SJSA1 (cell line): ENCODE measurements around the gene THSD4. TPM values are rescaled to one million over a fixed set of nuclear protein-coding genes. Genes with fewer than 3 reads are reported as not detected.

Source experiments
- DNase-seq, 2 experiments: peaks; one replicate each; pipeline ENCODE4 v3.0.0-alpha.2; 2015 to 2020; ENCODE audit warnings: low spot score in 2 of 2, low read depth in 1 of 2
- H3K27ac ChIP-seq: fragments of 250-450 bp; sonication (Bioruptor Pico); 2 replicates; pipeline ENCODE4 v1.5.1; 2020; ENCODE audit warnings: mild to moderate bottlenecking, moderate library complexity
- H3K27me3 ChIP-seq: fragments of 250-450 bp; sonication (Bioruptor Pico); replicated peaks from 2 replicates; pipeline ENCODE4 v1.5.1; 2020; ENCODE audit warnings: mild to moderate bottlenecking, moderate library complexity
- H3K36me3 ChIP-seq: fragments of 250-450 bp; sonication (Bioruptor Pico); 2 replicates; pipeline ENCODE4 v1.5.1; 2020; ENCODE audit warnings: mild to moderate bottlenecking
- H3K4me1 ChIP-seq: fragments of 250-450 bp; sonication (Bioruptor Pico); replicated peaks from 2 replicates; pipeline ENCODE4 v1.6.1; 2021; ENCODE audit warnings: mild to moderate bottlenecking
- H3K4me3 ChIP-seq: fragments of 250-450 bp; sonication (Bioruptor Pico); 2 replicates; pipeline ENCODE4 v1.5.1; 2020; ENCODE audit warnings: mild to moderate bottlenecking
- H3K9me3 ChIP-seq: fragments of 250-450 bp; sonication (Bioruptor Pico); replicated peaks from 2 replicates; pipeline ENCODE4 v1.5.1; 2020; ENCODE audit warnings: mild to moderate bottlenecking
- total RNA-seq: library from RNA; depleted of rRNA; stranded (reverse); fragments of >200 nt; shearing (Covaris generic); gene quantifications from 2 replicates; pipeline ENCODE4 v1.2.3, GENCODE V29; 2014

Gene THSD4
- total RNA-seq, 1 experiment from 2014 or later, result 14.6 TPM

DNA sequence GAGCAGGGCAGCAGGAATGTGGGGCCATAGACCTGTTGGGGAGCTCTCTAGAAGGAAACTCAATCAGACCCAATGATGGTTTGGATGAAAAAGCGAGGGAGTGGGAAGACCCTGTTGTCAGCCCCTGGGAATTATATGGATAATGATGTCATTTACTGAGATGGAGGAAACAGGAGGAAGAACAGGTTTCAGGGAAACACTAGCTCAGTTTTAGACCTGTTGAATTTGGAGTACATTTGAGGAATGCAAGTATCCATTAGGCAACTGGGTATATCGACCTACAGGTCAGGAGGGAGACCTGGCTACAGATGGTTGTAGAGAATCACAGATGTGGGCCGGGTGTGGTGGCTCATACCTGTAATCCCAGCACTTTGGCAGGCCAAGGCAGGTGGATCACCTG, 428.1 kb downstream of the THSD4 start:
- no peaks in the 10 kb centered on the region for H3K9me3 ChIP-seq
- DNase-seq, result no peak
- H3K4me1 ChIP-seq, result peaks cover 9% of the 10 kb centered on the region
- H3K4me3 ChIP-seq, result no peak overlapping the region
- H3K27ac ChIP-seq, result no peak overlapping the region
- H3K27me3 ChIP-seq, result no peaks in the 10 kb centered on the region
- no peaks in the 10 kb centered on the region for H3K36me3 ChIP-seq

DNA sequence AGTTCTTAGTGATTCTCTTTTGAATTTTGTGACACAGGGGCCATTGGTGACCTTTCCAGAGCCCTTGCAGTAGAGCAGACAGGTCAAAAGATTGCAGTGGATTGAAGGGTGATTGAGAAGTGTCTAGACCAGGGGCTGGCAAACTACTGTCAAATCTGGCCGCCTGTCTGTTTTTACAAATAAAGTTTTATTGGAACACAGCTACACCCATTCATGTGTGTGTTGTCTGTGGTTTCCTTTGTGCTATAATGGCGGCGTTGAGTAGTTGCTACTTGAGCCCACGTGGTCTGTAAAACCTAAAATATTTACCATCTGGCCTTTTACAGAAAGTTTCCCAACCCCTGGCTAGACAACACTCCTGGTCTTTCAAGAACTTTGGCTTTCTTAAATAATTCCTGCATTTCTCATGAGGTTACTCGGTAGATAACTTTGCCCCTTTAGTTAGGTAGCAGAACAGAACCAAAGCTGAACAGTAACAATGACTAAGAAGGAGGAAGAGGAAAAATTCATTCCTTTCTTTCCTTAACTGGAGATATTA, 430.0 kb downstream of the THSD4 start:
- H3K9me3 ChIP-seq, result no peaks in the 10 kb centered on the region
- no peak for DNase-seq
- peaks cover 26% of the 10 kb centered on the region for H3K4me1 ChIP-seq
- H3K4me3 ChIP-seq, result no peak overlapping the region
- H3K36me3 ChIP-seq, result no peaks in the 10 kb centered on the region
- no peak overlapping the region for H3K27ac ChIP-seq
- no peaks in the 10 kb centered on the region for H3K27me3 ChIP-seq

DNA sequence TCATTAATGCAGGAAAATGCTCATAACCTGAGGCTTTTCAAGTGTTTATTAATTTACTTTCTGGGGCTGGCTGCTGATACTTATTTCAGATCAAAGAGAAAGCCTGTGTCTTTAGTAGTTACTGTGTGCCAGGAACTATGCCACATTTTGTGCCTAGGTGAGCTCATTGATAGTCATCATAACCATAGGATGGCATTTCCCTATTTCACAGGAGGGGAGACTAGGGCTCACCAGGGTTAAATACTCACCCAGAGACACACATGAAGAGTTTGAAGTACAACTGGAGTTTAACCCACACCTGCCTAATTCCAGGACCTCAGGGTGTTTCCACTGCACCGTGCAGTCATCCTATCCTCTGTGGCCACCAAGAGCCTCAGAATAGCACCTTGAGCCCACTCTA, 430.7 kb downstream of the THSD4 start:
- Histone ChIP-seq H3K4me1 (peaks cover 26% of the 10 kb centered on the region), H3K27ac (no peak overlapping the region), H3K27me3 (no peaks in the 10 kb centered on the region), H3K36me3 (no peaks in the 10 kb centered on the region), H3K9me3 (no peaks in the 10 kb centered on the region), H3K4me3 (no peak overlapping the region)
- DNase-seq, result no peak

DNA sequence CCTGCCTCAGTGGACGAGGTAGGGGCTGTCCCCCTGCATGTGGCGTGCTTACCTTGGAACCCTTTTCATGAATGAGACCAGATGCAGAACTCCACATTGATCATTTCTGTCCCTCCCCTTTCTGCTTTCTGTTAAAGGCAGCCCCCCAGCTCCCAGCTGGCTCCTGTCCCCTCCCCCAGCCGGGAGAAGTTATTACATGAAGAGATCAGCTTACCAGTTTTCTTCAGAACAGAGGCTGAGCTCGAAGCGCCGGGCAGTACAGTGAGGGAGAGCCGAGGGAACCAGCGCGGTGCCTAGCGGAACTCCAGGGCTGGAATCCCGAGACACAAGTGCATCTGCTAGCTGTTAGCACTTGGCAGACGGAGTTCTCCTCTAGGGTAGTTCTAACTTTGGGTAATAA, 431.7 kb downstream of the THSD4 start:
- Histone ChIP-seq H3K9me3 (no peaks in the 10 kb centered on the region), H3K27ac (no peak overlapping the region), H3K4me3 (no peak overlapping the region), H3K36me3 (no peaks in the 10 kb centered on the region), H3K4me1 (peaks cover 26% of the 10 kb centered on the region), H3K27me3 (no peaks in the 10 kb centered on the region)
- DNase-seq, result no peak

DNA sequence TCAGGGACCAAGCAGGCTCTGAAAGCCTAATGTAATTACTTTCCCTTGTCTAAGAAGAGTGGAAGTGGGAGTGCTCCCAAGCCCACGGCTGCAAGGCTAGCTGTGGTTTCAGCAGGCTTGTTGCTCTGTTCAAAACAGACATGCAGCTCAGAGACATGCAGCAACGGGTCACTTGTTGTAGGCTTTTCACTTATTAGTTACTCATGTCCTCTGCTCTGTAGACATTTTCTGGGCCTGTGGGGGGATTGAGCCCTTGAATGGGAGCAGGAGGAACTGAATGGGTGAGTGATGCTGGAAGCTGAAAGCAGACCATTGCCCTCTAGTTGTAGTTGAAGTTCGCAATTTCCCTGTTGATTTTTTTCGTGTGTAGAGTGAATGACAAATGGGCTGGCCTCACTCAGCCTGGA, 433.1 kb downstream of the THSD4 start:
- no peaks in the 10 kb centered on the region for H3K27me3 ChIP-seq
- no peak for DNase-seq
- H3K4me1 ChIP-seq, result peaks cover 16% of the 10 kb centered on the region
- no peaks in the 10 kb centered on the region for H3K9me3 ChIP-seq
- no peak overlapping the region for H3K27ac ChIP-seq
- no peaks in the 10 kb centered on the region for H3K36me3 ChIP-seq
- H3K4me3 ChIP-seq, result no peak overlapping the region

DNA sequence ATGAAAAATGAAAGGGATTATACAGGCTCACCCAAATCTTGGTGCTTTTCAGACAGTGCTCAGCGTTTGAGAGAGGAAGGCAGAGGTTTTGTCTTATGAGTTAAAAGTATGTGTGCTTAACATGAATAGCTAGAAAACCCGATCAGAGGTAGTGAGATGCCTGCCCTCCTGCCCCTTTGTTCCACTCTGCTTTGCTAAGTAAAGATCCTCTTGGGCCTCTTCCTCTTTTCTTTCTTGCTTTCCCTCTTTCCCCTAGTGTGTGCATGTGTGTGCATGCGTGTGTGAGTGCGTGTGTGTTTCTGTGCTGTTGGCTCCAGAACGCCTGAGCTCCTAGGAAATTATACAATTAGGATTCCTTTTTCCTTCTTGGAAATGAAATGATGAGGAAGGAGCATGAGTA, 433.8 kb downstream of the THSD4 start:
- no peaks in the 10 kb centered on the region for H3K27me3 ChIP-seq
- H3K9me3 ChIP-seq, result no peaks in the 10 kb centered on the region
- peaks cover 16% of the 10 kb centered on the region for H3K4me1 ChIP-seq
- H3K27ac ChIP-seq, result no peak overlapping the region
- DNase-seq, result no peak
- no peaks in the 10 kb centered on the region for H3K36me3 ChIP-seq
- no peak overlapping the region for H3K4me3 ChIP-seq

DNA sequence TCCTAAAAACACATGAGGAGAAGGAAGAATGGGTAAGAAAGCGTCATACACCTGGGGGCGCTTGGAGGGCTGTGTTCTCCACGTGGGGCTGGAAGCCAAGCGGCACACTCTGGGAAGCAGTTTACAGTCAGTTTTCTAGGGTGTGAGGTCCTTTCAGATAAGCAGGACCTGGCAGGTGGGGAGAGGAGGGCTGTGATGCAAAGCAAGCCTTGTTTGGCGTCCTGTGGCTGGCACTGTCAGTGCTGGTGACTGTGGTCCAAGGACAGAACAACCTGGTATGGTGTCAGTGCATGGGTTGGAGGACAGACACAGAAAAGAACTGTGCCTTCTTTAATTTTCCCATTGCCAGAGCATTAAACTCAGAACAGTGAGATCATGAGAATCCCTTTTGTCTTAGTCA, 434.4 kb downstream of the THSD4 start:
- H3K27ac ChIP-seq, result no peak overlapping the region
- no peaks in the 10 kb centered on the region for H3K27me3 ChIP-seq
- no peaks in the 10 kb centered on the region for H3K36me3 ChIP-seq
- no peaks in the 10 kb centered on the region for H3K9me3 ChIP-seq
- no peak for DNase-seq
- peaks cover 16% of the 10 kb centered on the region for H3K4me1 ChIP-seq
- H3K4me3 ChIP-seq, result no peak overlapping the region

DNA sequence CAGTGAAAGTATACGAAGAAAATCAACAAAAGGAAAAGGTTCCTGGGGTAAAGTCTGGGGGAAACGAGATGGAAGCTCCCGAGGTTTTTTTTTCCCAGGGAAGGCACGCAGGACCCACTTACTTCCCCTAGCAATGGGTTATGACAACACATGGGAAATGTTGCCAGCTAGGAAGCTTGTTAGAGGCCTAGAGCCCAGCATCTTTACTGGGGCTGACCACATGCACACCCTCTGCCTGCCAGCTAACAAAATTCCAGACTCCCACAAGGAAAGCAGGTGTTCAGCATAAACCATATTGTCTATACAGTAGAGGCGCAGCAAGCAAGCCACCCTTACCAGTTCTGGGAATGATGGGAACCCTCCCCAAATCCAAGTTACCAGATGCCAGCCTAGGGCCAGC, 436.3 kb downstream of the THSD4 start:
- no peak overlapping the region for H3K4me3 ChIP-seq
- DNase-seq, result no peak
- no peak overlapping the region for H3K27ac ChIP-seq
- H3K36me3 ChIP-seq, result no peaks in the 10 kb centered on the region
- peaks cover 16% of the 10 kb centered on the region for H3K4me1 ChIP-seq
- H3K9me3 ChIP-seq, result no peaks in the 10 kb centered on the region
- no peaks in the 10 kb centered on the region for H3K27me3 ChIP-seq

DNA sequence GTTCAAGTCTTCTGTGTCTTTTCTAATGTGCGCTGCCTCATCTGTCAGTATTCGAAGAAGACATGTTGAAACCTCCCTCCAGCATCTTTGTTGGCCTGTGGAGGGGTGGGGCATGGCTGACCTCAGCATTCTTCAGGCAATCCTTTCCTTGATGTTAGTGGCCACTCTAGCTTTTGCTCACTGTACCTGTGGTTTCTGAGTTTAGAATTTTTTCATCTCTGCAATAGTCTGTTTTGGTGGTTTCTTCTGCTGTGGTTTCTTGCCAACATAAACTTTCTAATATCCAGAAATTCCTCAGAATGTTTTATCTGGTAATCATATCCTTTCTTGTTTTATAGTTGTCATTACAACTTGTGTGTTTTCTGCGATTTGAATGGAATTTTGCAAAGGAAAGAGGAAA, 443.8 kb downstream of the THSD4 start:
- DNase-seq, result peak; percentile 90 to 96
- Histone ChIP-seq H3K27ac (peak overlapping the region; percentile 85), H3K4me1 (peaks cover 45% of the 10 kb centered on the region), H3K4me3 (no peak overlapping the region), H3K27me3 (no peaks in the 10 kb centered on the region), H3K9me3 (no peaks in the 10 kb centered on the region), H3K36me3 (no peaks in the 10 kb centered on the region)

DNA sequence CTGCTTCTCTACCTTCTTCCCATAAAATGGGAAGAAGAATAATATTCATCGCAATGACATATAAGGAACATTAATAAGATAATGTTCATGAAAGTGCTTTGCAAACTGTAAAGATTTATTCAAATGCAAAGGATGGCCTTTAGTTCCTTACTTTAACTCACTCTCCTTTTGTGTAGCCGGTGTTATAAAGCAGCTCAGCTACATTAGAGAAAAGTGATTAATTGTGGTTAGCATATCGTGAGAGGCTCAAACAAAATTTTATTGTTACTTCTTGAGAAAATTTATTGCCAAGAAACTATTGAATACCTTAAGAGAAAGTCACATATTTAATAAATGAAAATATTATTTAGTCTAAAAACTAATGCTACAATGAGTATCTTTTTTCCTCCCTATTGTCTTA, 444.3 kb downstream of the THSD4 start:
- Histone ChIP-seq H3K4me1 (peaks cover 45% of the 10 kb centered on the region), H3K36me3 (no peaks in the 10 kb centered on the region), H3K9me3 (no peaks in the 10 kb centered on the region), H3K27ac (peak overlapping the region; percentile 85), H3K4me3 (no peak overlapping the region), H3K27me3 (no peaks in the 10 kb centered on the region)
- no peak for DNase-seq

DNA sequence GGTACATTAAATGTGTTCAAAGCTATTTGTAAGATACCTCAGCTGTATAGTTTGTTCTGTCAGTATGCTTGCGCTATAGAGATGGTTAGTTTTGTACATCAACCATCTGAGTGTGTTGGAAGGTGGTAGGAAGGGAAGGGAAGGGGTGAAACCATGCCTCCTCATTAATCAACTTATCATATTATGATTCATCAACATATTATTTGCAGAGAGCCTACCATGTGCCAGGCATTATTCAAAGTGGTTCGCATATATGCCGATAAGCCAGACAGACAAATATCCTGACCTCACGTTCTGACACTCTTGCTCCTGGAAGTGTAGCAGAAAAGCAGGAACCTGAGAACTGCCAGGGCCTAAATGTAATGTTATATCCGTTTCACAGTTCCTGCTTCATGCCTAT, 447.0 kb downstream of the THSD4 start:
- Histone ChIP-seq H3K27ac (peak overlapping the region; percentile 64), H3K36me3 (no peaks in the 10 kb centered on the region), H3K9me3 (no peaks in the 10 kb centered on the region), H3K4me1 (peaks cover 50% of the 10 kb centered on the region), H3K4me3 (no peak overlapping the region), H3K27me3 (no peaks in the 10 kb centered on the region)
- no peak for DNase-seq

DNA sequence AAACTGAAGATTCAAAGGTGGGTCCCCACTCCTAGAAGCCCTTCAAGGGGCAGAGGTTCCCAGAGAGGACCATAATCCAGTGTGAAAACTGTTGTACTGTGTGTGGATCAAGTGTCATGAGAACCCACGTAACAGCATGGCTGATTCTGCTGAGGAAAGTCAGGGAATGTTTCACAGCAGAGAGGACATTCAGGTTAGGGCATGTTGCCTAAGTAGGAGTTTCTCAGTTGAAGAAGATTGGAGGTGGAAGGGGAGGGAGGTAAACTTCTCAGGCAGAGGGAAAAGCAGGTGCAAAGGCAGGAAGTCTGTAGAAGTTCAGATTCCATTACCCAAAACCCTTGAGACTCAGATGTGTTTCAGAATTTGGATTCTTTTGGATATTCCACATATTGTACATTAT, 448.9 kb downstream of the THSD4 start:
- peaks cover 41% of the 10 kb centered on the region for H3K4me1 ChIP-seq
- DNase-seq, result no peak
- H3K27me3 ChIP-seq, result no peaks in the 10 kb centered on the region
- no peak overlapping the region for H3K27ac ChIP-seq
- no peak overlapping the region for H3K4me3 ChIP-seq
- H3K9me3 ChIP-seq, result no peaks in the 10 kb centered on the region
- H3K36me3 ChIP-seq, result no peaks in the 10 kb centered on the region

DNA sequence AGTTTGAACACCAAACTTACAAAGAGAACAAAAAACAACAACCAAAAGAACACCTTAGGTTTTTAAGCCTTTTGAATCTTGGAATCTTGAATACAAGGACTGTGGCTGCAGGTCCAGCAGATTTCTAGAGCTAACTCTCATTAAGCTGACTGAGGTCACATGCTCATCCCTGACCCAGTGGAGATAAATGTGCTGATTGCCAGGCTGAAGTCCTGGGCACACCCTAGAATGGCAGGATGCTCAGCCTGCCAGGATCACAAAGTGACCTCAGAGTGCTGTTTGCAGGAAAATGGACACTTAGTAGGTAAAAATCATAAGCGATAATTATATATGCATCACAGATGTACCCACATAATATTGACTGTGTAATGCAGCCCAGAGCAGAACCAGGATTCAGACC, 449.7 kb downstream of the THSD4 start:
- no peak overlapping the region for H3K4me3 ChIP-seq
- no peaks in the 10 kb centered on the region for H3K9me3 ChIP-seq
- no peak for DNase-seq
- H3K4me1 ChIP-seq, result peaks cover 34% of the 10 kb centered on the region
- no peaks in the 10 kb centered on the region for H3K36me3 ChIP-seq
- no peak overlapping the region for H3K27ac ChIP-seq
- H3K27me3 ChIP-seq, result no peaks in the 10 kb centered on the region

DNA sequence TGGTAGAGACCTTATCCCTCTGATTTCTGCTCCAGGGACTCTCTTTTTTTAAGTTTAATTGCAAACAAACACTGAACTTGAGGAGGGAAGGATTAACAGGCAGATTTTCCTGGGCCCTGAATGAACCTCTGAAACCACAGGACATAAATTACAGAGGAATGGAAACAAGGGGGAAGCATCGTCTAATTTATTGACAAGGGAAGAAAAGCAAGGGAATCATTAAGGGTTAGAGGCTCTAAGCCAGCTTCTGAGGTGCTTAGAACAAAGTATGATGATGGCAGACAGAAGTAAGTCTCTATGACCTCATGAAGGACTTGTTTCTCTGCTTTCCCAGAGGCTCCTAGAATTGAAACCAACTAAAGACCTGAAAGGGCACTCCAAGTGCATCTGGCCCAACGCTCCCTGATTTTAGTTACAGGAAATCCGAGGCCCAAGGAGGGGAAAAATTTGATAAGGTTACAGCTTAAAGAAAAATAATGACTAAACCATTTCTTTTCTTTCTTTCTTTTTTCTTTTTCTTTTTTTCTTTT, 450.4 kb downstream of the THSD4 start:
- Histone ChIP-seq H3K36me3 (no peaks in the 10 kb centered on the region), H3K27me3 (no peaks in the 10 kb centered on the region), H3K4me3 (no peak overlapping the region), H3K27ac (no peak overlapping the region), H3K9me3 (no peaks in the 10 kb centered on the region), H3K4me1 (peaks cover 28% of the 10 kb centered on the region)
- DNase-seq, result no peak

DNA sequence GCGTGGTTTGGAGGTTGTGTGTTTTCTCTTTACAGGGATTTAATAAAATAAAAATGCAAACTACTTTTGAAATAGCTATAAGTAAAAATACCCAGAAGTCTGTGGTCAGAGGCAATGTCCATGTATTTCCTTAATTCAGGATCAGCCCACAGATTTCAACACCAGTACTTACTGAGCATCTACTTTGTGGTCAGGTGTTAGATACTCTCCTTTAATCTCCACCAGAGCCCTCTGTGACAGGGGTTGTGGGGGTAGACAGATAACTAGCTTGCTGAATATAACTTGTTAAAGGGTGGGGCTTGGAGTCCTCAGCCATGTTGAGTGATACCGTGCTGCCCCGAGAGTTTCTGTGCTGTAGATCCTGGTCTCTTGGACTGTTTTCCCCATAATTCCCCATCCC, 451.0 kb downstream of the THSD4 start:
- Histone ChIP-seq H3K4me1 (peaks cover 22% of the 10 kb centered on the region), H3K27me3 (no peaks in the 10 kb centered on the region), H3K9me3 (no peaks in the 10 kb centered on the region), H3K4me3 (no peak overlapping the region), H3K36me3 (no peaks in the 10 kb centered on the region), H3K27ac (no peak overlapping the region)
- DNase-seq, result no peak
